ENCODE data around the gene LAMA2.

LAMA2 gene

DNA sequence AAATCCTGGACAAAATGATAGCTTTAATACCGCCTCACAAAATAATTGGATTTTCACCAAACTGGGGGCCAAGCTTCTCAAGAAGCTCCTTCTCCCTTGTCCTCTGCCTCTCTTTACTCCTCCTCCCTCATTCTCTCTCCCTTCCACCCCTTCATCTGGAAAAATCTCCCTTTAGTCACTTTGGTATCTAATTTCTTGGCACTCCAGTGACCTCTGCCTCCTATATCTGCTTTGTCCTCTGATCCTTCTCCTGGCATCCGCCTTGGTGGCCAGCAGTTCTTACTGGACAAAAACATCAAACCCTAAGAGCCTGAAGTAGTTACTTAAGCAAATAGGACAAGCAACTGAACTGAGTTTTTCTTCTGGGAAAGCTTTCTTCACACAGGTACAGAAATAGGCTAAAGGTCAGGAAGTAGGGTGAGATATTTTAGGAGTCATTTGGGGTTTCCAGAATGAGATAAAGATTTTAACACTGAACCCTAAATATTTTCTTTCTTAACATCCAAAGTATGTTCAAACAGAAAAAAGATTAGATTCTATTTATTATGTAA is 606.4 kb downstream of the LAMA2 start:
- no peak for DNase-seq
- in situ Hi-C loops (cut with MboI; ENCODE audit: low pct_unique_long_range_greater_than_20kb, low sequenced_read_pairs): no loop called here

- in situ Hi-C loops (cut with MboI; ENCODE audit: low pct_unique_long_range_greater_than_20kb, low sequenced_read_pairs): no loop called here
- peak; percentile 90 for DNase-seq
Measured at GRCh38 chr6:129490521-129491255, 607.8 kb downstream of the LAMA2 start.

DNA sequence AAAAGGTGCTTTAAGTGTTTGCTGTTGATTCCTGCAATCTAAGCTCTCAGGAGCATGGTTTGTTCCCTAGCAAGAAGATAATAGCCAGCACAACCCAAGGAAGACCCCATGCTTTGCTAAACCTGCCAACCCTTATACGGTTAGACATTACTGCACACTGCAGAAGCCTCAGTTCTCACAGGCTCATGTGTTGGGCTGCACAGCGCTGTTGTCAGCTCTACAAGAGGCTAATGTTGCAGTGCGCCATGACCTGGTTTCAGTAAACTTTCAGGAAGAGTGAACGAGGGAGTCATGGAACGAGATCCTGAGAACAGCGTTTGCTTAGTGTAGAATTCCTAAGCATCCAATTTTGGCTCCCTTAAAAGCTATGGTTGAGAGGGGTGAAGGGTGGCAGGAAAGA is 608.5 kb downstream of the LAMA2 start:
- in situ Hi-C loops (cut with MboI; ENCODE audit: low pct_unique_long_range_greater_than_20kb, low sequenced_read_pairs): no loop called here
- DNase-seq: no peak

GRCh38 chr6:129492260-129492659 is 609.3 kb downstream of the LAMA2 start:
- no peak for DNase-seq
- in situ Hi-C loops (cut with MboI; ENCODE audit: low pct_unique_long_range_greater_than_20kb, low sequenced_read_pairs): no loop called here

DNA sequence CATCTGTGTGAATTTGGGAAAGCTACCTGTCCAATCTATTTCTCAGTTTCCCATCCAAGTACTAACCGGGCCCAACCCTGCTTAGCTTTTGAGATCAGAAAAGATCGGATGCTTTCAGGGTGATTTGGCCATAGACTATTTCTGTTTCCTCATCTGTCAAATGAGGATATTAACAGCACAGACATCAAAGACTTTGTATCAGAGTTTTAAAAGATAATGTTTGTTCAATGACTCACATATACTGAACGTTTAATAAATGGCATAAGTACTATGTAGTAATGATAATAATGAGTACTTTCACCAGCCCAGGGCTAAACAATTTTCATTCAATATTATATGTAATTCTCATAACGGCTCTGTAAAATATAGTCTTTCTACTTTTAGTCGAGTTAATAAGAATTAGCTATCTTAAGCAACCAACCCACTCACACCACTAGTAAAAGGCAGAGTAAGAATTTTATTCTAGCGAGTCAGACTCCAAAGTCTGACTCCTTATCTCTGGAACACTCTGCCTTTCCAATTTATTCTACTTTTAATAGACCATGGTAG is 610.5 kb downstream of the LAMA2 start:
- in situ Hi-C loops (cut with MboI; ENCODE audit: low pct_unique_long_range_greater_than_20kb, low sequenced_read_pairs): no loop called here
- DNase-seq: no peak

DNA sequence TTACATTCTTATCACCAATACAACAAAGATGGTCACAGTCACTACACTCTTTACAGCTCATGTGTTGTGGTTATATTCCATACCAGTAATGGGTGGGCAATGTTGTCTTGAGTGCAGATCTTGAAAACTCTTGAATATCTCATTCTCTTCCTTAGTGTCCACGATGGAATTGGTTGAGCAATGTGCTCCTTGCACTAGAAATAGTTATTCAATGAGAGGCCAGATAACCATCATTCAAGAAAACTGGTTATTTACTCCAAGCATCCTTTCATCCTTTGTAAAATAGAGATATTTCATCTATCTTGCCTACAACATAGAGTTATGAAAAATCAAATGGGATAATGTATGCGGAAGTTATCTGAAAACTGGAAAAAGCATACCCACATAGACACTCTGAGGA is 611.2 kb downstream of the LAMA2 start:
- in situ Hi-C loops (cut with MboI; ENCODE audit: low pct_unique_long_range_greater_than_20kb, low sequenced_read_pairs): no loop called here
- no peak for DNase-seq

DNA sequence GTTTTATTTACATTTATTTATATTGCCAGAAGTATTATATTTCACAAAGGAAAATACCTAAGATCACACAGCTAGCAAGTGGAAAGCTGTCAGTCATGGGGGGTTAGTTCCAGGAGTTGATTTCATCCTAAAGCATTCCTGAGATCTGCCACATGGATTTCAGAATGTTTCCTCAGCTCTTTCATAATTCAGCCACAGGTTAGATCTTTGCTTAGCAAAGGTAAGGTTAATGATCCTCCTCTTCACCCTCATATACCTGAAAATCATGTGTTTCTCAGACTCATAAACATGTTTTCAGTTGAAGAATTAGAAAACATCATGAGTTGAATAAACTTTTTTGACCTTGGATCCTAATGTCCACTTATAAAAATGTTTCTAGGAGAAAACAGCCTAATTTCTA is 611.6 kb downstream of the LAMA2 start:
- DNase-seq: no peak
- in situ Hi-C loops (cut with MboI; ENCODE audit: low pct_unique_long_range_greater_than_20kb, low sequenced_read_pairs): no loop called here

DNA sequence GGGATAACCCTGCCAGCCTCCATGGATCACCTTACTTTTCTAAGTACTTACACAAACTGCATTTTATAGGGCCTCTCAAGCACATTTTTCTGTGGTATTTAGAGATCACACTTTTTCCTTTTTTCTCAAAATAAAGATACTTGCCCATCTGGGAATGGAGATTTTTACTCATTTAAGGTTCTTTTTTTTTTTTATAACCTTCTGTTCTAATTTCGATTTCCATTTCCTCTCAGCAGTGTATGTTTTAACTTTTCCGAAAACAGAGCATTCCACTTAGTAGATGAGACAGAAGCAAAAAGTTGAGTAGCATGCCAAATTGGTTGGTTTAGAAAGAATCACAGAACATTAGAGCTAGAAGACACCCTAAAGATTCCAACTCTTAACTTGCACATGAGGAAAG is 612.7 kb downstream of the LAMA2 start:
- in situ Hi-C loops (cut with MboI; ENCODE audit: low pct_unique_long_range_greater_than_20kb, low sequenced_read_pairs): no loop called here

GRCh38 chr6:129497481-129498441 is 614.8 kb downstream of the LAMA2 start:
- DNase-seq: no peak
- in situ Hi-C loops (cut with MboI; ENCODE audit: low pct_unique_long_range_greater_than_20kb, low sequenced_read_pairs): no loop called here

More for the DNA sequence above, 612.7 kb downstream of the LAMA2 start:
- no peak for DNase-seq

DNA sequence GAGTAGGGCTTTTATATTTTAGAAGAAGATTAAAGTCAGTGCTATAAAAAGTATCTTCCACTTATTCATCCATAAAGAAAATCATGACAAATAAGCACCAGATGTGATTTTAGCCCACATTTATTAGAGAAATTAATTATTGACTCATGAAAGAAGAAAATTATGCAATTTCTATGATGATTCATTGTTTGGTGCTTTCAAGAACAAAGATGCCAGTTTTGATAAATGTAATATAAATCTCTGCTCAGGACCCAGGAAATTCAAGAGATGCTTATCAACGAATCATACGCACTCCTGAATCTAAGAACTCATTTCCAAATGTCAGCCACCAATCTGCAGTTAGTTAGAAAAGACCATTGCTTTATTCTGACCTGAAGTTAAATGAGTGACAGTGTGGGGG is 615.6 kb downstream of the LAMA2 start:
- DNase-seq: no peak
- in situ Hi-C loops (cut with MboI; ENCODE audit: low pct_unique_long_range_greater_than_20kb, low sequenced_read_pairs): no loop called here

DNA sequence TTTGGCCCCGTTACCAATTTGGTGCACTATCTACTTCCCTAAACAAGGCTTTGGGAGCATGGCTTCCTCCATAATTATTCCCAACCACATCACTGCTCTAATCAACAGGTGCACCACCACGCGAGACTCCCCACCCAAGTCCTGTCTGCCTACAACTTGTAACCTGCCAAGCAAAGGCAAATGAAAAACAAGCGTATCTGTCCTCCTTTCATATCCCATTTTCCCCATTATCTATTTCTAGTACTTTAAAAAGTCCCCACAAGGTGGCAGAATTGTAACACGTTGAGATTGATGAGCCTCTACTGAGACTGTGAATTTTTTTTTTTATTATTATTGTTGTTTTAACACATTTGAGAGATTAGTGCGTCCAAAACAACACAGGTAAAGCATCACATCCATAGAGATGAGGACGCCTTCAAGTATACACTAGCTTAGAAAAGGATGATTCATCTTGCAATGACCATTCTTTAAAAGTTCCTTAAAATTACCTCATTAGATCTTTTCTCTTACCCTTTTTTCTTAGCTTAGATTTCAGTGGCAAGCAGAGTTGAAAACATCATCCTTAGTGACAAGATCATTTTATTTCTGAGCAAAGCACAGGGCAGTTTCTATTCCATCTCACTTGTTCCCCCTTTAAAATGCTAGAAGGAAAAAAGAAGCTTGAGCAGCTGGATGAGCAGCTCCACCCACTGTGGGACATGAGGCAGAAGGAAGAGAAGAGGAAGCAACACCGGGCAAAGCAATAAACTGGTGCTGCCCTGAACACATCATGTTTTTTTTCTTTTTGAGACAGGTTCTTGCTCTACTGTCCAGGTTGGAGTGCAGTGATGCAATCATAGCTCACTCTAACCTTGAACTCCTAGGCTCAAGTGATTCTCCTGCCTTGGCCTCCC is 616.3 kb downstream of the LAMA2 start:
- in situ Hi-C loops (cut with MboI; ENCODE audit: low pct_unique_long_range_greater_than_20kb, low sequenced_read_pairs): no loop called here
- DNase-seq: peak; percentile 78

- no peak for DNase-seq
- in situ Hi-C loops (cut with MboI; ENCODE audit: low pct_unique_long_range_greater_than_20kb, low sequenced_read_pairs): no loop called here
Measured at GRCh38 chr6:129499843-129500219, 616.9 kb downstream of the LAMA2 start.

DNA sequence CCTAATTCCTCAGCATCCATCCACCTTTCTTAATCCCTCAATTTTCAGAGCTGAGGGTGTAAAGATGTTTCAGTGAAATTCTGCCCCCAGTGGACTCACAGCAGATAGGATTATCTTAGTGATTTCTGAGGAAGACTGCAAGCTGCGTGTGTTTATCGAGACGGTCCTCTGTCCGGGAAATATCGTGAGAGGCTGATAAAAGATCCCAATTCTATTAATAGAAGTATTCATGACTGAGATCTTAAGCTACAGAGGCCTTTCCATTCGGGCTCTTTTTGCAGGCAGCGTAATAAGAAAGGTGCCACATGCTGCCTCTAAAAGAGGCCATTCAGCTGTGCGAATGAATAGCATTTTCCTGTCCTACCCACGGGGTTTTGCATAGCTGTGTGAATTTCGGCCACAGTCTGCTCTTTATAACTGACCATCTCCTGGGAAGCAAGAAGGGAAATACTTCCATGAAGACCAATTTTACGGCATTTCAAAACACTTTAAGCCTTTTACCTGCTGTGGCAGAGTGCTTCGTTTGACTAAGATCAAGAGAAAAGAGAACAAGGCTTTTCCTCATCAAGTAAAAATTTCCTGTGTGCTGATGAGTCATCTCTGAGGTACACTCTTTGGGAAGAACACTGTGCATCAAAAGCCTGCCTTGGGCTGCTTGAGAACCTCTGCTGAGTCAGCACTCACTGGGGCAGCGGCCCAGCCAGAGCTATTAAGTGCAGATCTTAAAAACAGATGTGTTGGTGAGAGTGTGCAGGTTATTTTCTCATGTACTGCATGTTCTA is 618.2 kb downstream of the LAMA2 start:
- in situ Hi-C loops (cut with MboI; ENCODE audit: low pct_unique_long_range_greater_than_20kb, low sequenced_read_pairs): no loop called here

DNA sequence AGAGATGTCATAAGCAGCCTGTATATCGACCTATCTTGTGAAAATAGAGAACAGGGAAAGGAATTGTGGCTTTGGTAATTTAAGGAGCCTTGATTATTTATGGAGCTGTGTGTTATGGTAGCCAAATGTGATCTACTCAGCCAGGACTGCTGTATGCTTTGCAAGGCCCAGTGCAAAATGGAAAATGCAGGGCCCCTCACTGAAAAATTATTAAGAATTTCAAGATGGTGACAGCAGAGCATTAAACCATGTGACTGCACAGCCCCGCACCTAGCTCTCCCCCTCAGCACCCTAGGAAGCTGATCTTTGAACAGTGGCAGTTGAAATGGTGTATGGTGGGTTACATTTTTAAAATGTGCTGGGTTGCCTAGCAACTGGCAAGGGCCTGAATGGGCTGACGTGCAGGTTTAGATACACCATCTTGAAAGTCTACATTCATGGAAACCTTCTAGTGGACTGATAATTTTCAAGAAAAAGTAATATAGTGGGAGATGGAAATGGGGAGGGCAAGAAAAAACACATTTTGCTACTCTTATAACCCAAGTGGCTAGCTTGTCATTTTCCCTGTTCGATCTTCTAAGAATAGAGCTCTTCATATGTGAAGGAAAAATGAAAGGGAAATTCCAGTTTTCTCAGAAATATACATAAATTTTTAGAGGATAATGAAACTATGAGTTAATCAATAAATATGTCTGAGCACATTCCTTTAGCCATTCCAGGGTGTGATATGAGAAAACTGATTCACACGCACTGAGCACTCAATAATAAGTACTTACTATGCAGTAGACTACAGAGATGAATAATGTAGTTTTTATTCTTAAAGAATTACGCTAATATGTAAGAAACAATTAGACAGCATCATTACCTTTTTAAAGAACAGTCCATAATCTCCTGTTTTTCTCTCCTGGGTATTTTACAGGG is 619.1 kb downstream of the LAMA2 start:
- no peak for DNase-seq
- in situ Hi-C loops (cut with MboI; ENCODE audit: low pct_unique_long_range_greater_than_20kb, low sequenced_read_pairs): no loop called here

More for the DNA sequence above, 618.2 kb downstream of the LAMA2 start:
- DNase-seq: peak; percentile 50

- DNase-seq: no peak
- in situ Hi-C loops (cut with MboI; ENCODE audit: low pct_unique_long_range_greater_than_20kb, low sequenced_read_pairs): no loop called here
Measured at GRCh38 chr6:129504456-129504855, 621.5 kb downstream of the LAMA2 start.

GRCh38 chr6:129507059-129507807 is 624.3 kb downstream of the LAMA2 start:
- in situ Hi-C loops (cut with MboI; ENCODE audit: low pct_unique_long_range_greater_than_20kb, low sequenced_read_pairs): no loop called here
- no peak for DNase-seq
